Smooth muscle cell of trachea (primary cell): Measurements from ENCODE around the gene MUC7. TPM values are rescaled to one million over a fixed set of nuclear protein-coding genes. Genes with fewer than 3 reads are reported as not detected.

Experiments
- total RNA-seq: library from RNA; depleted of rRNA; stranded (reverse); fragments of >200 nt; gene quantifications from 2 replicates; pipeline ENCODE4 v1.2.1, GENCODE V29; 2014

The MUC7 gene
- total RNA-seq = not detected in 2 replicates

GRCh38 chr4:70471897-70472296, at the start of gene MUC7:
TSS of gene MUC7 (plus strand) at chr4:70472197. CDS start at chr4:70474022, 1,825 bp downstream.

GRCh38 chr4:70518269-70518668, 46.3 kb downstream of the MUC7 start, which contains the start of gene AMTN:
TSS of gene AMTN (plus strand) at chr4:70518569. CDS start at chr4:70518778, 209 bp downstream.

Other genes starting within 250 kb of the MUC7 start
- not detected in 2 replicates for gene FDCSP, start 246.1 kb upstream of the MUC7 start, total RNA-seq
- not detected in 2 replicates for gene CSN3, start 229.6 kb upstream of the MUC7 start, total RNA-seq
- not detected in 2 replicates for gene CABS1, start 137.2 kb upstream of the MUC7 start, total RNA-seq
- gene SMR3A, start 111.4 kb upstream of the MUC7 start, total RNA-seq = not detected in 2 replicates
- gene SMR3B, start 89.1 kb upstream of the MUC7 start, total RNA-seq = not detected in 2 replicates
- not detected in 2 replicates for gene OPRPN, start 74.3 kb upstream of the MUC7 start, total RNA-seq
- gene AMTN, start 46.4 kb downstream of the MUC7 start, total RNA-seq = not detected in 2 replicates
- not detected in 2 replicates for gene AMBN, start 120.1 kb downstream of the MUC7 start, total RNA-seq
- 0.17 and 0.44 TPM in 2 replicates for gene ENAM, start 156.5 kb downstream of the MUC7 start, total RNA-seq
- gene JCHAIN, start 194.3 kb downstream of the MUC7 start, total RNA-seq = 3.6 and 5.8 TPM in 2 replicates
- 21.8 and 22.1 TPM in 2 replicates for gene UTP3, start 216.3 kb downstream of the MUC7 start, total RNA-seq
- 77.2 and 98.5 TPM in 2 replicates for gene RUFY3, start 249.8 kb downstream of the MUC7 start, total RNA-seq